ENCODE results near the gene DRC1.
"Not testable (repeated sequence)": the region's sequence is repeated elsewhere in the genome, so short reads cannot be mapped to it uniquely, and the experiment has no call there.

The DRC1 gene

GRCh38 chr2:26464390-26465265 lies 62.9 kb downstream of the DRC1 start:
- no peak for DNase-seq

GRCh38 chr2:26465266-26465925 lies 63.7 kb downstream of the DRC1 start:
- DNase-seq: no peak

- no peak for DNase-seq
Observed at GRCh38 chr2:26465981-26466471, 64.3 kb downstream of the DRC1 start.

- no peak for DNase-seq
Observed at GRCh38 chr2:26466662-26467310, 65.1 kb downstream of the DRC1 start.

GRCh38 chr2:26468544-26468943 lies 66.8 kb downstream of the DRC1 start:
- DNase-seq: not testable (repeated sequence)

GRCh38 chr2:26469092-26469710 lies 67.5 kb downstream of the DRC1 start:
- DNase-seq: peak; percentile 10

- no peak for DNase-seq
Observed at GRCh38 chr2:26469955-26470354, 68.2 kb downstream of the DRC1 start.

- no peak for DNase-seq
Observed at GRCh38 chr2:26470601-26471260, 69.0 kb downstream of the DRC1 start.

GRCh38 chr2:26471289-26471688 lies 69.6 kb downstream of the DRC1 start:
- no peak for DNase-seq

GRCh38 chr2:26471766-26472706 lies 70.3 kb downstream of the DRC1 start:
- no peak for DNase-seq

GRCh38 chr2:26472821-26473655 lies 71.3 kb downstream of the DRC1 start:
- DNase-seq: no peak

- no peak for DNase-seq
Observed at GRCh38 chr2:26473796-26474195, 72.1 kb downstream of the DRC1 start.

GRCh38 chr2:26474261-26474785 lies 72.6 kb downstream of the DRC1 start:
- DNase-seq: no peak

GRCh38 chr2:26475037-26475436 lies 73.3 kb downstream of the DRC1 start:
- DNase-seq: no peak

- no peak for DNase-seq
Observed at GRCh38 chr2:26475832-26476501, 74.2 kb downstream of the DRC1 start.

GRCh38 chr2:26477126-26477910 lies 75.6 kb downstream of the DRC1 start:
- no peak for DNase-seq

GRCh38 chr2:26477911-26478253 lies 76.2 kb downstream of the DRC1 start, which contains the start of gene OTOF:
Gene OTOF, minus strand, starts transcription at chr2:26478124.
- no peak for DNase-seq

- no peak for DNase-seq
Observed at GRCh38 chr2:26478366-26478765, 76.6 kb downstream of the DRC1 start.
